Stomach (tissue), 4 donors: ENCODE data around the gene CHN1.

Source experiments
- CTCF ChIP-seq, 7 experiments: fragments of 450-650 bp in 4 of 7; fragments of 200-600 bp in 3 of 7; sonication (generic) in 3 of 7; IDR thresholded peaks; one replicate each; pipeline ENCODE4 v1.5.1; 2016 to 2019; ENCODE audit warnings: antibody characterized with exemption in 7 of 7, control low read depth in 2 of 7, mild to moderate bottlenecking in 1 of 7
- POLR2A ChIP-seq, 4 donors: fragments of 450-650 bp; IDR thresholded peaks; one replicate each; pipeline ENCODE4 v1.6.1; 2016; ENCODE audit warnings: antibody characterized with exemption in 4 of 4, control low read depth in 2 of 4, mild to moderate bottlenecking in 1 of 4, moderate library complexity in 1 of 4

DNA sequence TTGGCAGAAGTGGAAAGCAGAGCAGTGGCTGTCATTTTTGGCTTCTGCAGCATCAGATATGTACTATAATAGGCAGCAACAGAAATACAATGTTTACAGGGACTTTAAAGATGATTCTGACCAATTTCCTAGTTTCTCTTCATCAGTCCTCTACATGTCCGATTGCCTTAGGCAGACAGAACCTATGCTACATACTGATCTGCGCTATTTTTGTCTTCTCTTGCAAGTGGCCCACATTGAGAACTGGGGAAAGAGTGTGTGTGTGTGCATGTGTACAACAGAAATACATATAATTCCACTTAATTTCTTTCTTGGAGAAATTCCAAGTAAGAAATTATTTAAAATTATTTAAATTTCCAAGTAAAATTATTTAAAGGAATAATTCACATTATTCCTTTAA lies 163.8 kb downstream of the CHN1 start:
- no peak for TF ChIP-seq POLR2A (IDR thresholded peaks at IDR 0.05)
- no peak for TF ChIP-seq CTCF (IDR thresholded peaks at IDR 0.05)
